ENCODE data around the gene ZNF513.

Gene ZNF513

DNA sequence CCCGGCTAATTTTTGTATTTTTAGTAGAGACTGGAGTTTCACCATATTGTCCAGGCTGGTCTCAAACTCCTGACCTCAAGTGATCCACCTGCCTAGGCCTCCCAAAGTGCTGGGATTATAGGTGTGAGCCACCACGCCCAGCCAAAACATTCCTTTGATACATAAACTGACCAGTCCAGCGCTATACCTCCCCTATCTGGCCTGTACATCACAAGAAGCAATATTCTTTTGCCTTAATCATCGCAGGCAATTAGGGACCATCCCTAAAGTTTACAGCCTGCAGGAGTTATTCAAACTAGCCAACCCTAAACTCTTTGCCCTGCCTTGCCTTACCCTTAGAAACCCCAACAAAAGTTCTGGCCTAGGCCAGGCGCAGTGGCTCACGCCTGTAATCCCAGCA lies 35.6 kb upstream of the ZNF513 start:
- FAIRE-seq = no peak
- no peak for DNase-seq (ENCODE audit: insufficient read length, low spot score)
- no peak for TF ChIP-seq SPI1 (IDR thresholded peaks at IDR 0.05; ENCODE audit: low read depth, low read length)
- no peak for TF ChIP-seq TAF1 (IDR thresholded peaks at IDR 0.05; ENCODE audit: low read depth, low read length)
- TF ChIP-seq POLR2AphosphoS5 (IDR thresholded peaks at IDR 0.05; ENCODE audit: low read depth, low read length) = no peak
- no peak for TF ChIP-seq PAX5 (IDR thresholded peaks at IDR 0.05; ENCODE audit: insufficient read depth, low read length, severe bottlenecking)
- no peak for TF ChIP-seq POLR2A (IDR thresholded peaks at IDR 0.05; ENCODE audit: low read depth, low read length)
- TF ChIP-seq POU2F2 (IDR thresholded peaks at IDR 0.05; ENCODE audit: low read depth, low read length) = no peak

DNA sequence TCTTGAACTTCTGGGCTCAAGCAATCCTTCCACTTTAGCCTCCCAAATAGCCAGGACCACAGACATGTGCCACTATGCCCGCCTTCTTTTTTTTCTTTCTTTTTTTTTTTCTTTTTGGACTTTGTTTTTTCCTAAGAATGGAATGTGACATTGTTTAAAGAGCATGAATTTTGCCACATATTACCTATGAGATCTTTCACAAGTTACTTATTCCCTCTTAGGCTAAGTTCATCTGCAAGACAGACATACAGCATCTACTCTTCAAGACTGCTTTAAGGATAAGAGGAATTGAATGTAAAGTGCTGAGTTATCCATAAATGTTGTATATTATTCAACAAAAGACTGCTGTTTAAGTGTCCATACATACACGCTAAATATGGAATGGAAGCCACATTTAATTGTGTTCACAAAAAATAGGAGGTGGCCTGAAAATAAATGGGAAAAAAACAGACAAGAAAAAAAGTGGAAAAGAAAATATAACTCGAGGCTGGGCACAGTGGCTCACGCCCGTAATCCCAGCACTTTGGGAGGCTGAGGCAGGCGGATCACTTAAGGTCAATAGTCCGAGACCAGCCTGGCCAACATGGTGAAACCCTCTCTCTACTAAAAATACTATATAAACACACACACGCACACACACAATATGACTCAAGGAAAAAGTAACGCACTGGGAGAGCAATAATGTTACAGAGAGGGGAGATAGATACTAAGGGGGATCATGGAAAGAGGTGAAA lies 32.1 kb upstream of the ZNF513 start:
- no peak for DNase-seq (ENCODE audit: insufficient read length, low spot score)
- TF ChIP-seq POLR2AphosphoS5 (IDR thresholded peaks at IDR 0.05; ENCODE audit: low read depth, low read length) (no peak), TAF1 (IDR thresholded peaks at IDR 0.05; ENCODE audit: low read depth, low read length) (no peak), PAX5 (IDR thresholded peaks at IDR 0.05; ENCODE audit: insufficient read depth, low read length, severe bottlenecking) (no peak), POU2F2 (IDR thresholded peaks at IDR 0.05; ENCODE audit: low read depth, low read length) (no peak), SPI1 (IDR thresholded peaks at IDR 0.05; ENCODE audit: low read depth, low read length) (no peak), POLR2A (IDR thresholded peaks at IDR 0.05; ENCODE audit: low read depth, low read length) (no peak)
- no peak for FAIRE-seq

DNA sequence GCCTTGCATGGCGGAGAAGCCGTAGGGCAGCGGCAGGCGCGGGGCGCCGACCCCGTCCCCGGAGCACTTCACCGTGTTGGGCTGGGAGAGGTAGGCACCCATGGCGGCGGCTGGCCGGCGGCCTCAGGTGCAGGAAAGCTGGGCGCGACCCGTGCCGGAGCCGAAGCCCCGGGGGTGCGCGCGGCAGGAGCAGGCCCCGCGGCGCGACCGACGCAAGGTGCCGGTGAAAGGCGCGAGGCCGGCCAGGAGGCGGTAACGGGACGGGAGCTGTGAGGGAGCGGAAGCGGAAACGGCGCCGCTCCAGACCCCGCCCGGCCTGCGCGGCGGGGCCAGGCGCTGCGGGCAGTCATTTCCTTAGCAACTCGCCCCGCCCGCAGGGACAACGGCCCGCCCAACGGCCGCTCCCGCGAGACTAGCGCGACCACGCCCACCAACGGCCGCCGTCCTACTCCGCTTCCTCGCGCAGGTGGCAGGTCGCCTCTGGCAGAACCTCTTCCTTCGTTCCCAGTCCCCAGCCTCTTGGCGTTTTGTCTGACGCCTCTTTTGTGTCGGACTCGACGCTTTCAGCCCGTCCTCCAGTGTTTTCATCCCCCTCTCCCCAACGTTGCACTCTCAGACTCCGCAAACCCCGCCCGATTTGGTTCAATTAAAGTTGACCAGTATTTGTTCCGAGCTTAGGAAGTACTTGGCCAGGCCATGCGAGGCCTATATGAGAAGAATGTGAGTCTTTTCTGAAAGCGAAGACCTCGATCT lies 29.0 kb upstream of the ZNF513 start, which contains the start of gene PPM1G:
TSS of gene PPM1G (minus strand) at position 271 of the 753 bp plus-strand sequence. CDS start at position 102, 169 bp downstream.
- TF ChIP-seq SPI1 (IDR thresholded peaks at IDR 0.05; ENCODE audit: low read depth, low read length) (peak; percentile 66; the same call in 1 of the 2 replicates), POLR2A (IDR thresholded peaks at IDR 0.05; ENCODE audit: low read depth, low read length) (peak; percentile 88), PAX5 (IDR thresholded peaks at IDR 0.05; ENCODE audit: insufficient read depth, low read length, severe bottlenecking) (no peak), POLR2AphosphoS5 (IDR thresholded peaks at IDR 0.05; ENCODE audit: low read depth, low read length) (peak; percentile 82), TAF1 (IDR thresholded peaks at IDR 0.05; ENCODE audit: low read depth, low read length) (peak; percentile 93), POU2F2 (IDR thresholded peaks at IDR 0.05; ENCODE audit: low read depth, low read length) (no peak)
- FAIRE-seq = peak; percentile 98
- DNase-seq (ENCODE audit: insufficient read length, low spot score) = peak; percentile 90

DNA sequence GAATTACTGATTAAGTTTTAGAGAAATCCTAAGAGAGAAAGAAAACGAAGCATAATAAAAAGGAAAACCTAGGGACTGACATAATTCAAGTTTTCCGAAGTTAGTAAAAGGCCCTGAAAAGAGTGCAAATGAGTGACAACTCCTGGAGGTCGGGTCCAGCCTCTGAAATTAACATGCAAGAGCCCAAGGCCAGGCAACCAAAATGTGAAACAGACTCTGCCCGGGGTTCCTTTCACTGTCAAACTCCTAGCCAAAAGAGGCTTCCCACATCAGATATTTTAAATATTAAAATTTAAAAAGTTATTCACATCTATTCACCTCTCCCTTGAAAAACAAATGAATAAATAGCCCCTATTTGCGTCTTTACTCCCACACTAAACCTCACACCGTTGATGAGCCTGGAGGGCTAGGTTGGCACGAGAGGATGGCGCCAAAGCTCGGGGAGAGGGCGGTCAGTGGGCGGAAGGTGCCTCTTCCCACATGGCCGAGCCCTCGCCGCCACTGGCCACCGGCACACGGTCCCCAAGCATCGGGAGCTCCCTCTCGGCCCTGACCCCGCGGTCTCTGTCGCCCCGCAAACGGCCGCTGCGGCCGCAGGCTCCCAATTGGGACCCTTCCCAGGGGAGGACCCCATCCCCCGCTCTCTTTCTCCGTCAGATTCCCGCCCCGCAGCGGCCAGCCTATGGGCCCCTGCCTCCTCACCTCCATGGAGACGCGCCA lies 28.2 kb upstream of the ZNF513 start:
- peak; percentile 16 for FAIRE-seq
- no peak for DNase-seq (ENCODE audit: insufficient read length, low spot score)

DNA sequence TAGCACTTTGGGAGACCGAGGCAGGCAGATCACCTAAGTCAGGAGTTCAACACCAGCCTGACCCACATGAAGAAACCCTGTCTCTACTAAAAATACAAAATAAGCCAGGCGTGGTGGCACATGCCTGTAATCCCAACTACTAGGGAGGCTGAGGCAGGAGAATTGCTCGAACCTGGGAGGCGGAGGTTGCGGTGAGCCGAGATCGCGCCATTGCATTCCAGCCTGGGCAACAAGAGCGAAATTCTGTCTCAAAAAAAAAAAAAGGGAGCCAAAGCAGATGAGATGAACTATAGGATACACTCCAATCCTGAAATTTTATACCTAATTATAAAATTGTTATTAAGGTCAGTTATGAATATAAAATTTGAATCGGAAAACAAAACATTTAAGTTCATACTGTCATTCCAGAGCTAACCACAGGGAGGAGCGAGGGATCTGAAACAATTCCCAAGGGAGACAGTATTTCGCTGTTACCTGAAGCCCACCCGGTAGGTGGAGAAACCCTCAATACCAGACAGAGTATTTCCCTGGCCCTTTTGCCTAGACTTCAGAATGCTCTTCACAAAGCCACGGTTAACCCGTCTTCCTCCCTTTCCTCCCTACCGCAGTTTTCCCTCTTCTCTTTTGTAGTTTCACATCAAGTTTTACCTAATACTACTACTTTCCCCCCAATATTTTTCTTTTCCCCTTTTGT lies 27.4 kb upstream of the ZNF513 start:
- FAIRE-seq (no peak), DNase-seq (ENCODE audit: insufficient read length, low spot score) (no peak)
- TF ChIP-seq SPI1 (IDR thresholded peaks at IDR 0.05; ENCODE audit: low read depth, low read length) (peak; percentile 55), POLR2AphosphoS5 (IDR thresholded peaks at IDR 0.05; ENCODE audit: low read depth, low read length) (no peak)

More for the DNA sequence above, 28.2 kb upstream of the ZNF513 start:
- TF ChIP-seq POU2F2 (IDR thresholded peaks at IDR 0.05; ENCODE audit: low read depth, low read length) (peak; percentile 11; the same call in 1 of the 2 replicates), PAX5 (IDR thresholded peaks at IDR 0.05; ENCODE audit: insufficient read depth, low read length, severe bottlenecking) (no peak), POLR2A (IDR thresholded peaks at IDR 0.05; ENCODE audit: low read depth, low read length) (no peak; the same call in 1 of the 2 replicates), SPI1 (IDR thresholded peaks at IDR 0.05; ENCODE audit: low read depth, low read length) (no peak), POLR2AphosphoS5 (IDR thresholded peaks at IDR 0.05; ENCODE audit: low read depth, low read length) (no peak), TAF1 (IDR thresholded peaks at IDR 0.05; ENCODE audit: low read depth, low read length) (no peak)

DNA sequence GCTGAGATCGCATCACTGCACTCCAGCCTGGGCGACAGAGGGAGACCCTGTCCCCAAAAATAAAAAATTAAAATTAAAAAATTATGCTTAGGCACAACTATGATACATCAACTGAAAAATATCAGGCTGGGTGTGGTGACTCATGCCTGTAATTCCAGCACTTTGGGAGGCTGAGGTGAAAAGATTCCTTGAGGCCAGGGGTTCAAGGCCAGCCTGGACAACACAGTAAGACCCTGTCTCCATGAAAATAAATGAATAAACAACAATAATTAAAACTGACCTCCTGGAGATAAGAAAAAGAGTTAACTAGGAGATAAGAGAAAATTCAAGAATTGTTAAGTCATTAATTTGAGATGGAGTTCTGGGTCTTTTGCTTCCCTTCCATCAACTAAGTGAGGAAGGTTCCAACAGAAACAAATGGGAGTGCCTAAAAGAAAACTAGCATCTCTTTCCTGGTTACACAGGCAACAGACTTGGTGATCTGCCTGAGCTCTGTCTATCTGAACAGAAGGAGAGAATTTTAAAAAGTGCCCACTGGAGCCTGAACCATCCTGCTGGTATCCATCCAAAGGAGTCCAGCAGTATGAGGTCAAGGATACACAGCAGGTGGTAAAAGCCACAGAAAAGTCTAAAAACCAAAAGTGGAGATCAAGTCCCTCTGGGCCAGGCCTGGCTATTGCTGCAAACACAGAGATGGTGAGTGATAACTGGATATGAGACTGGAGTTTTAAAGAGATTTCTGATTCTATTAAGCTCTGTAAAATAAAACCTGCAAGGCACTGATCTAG lies 20.0 kb upstream of the ZNF513 start:
- no peak for DNase-seq (ENCODE audit: insufficient read length, low spot score)
- no peak for FAIRE-seq
- no peak for TF ChIP-seq SPI1 (IDR thresholded peaks at IDR 0.05; ENCODE audit: low read depth, low read length)
- TF ChIP-seq POLR2AphosphoS5 (IDR thresholded peaks at IDR 0.05; ENCODE audit: low read depth, low read length) = no peak
- TF ChIP-seq POU2F2 (IDR thresholded peaks at IDR 0.05; ENCODE audit: low read depth, low read length) = no peak
- no peak for TF ChIP-seq POLR2A (IDR thresholded peaks at IDR 0.05; ENCODE audit: low read depth, low read length)
- no peak for TF ChIP-seq PAX5 (IDR thresholded peaks at IDR 0.05; ENCODE audit: insufficient read depth, low read length, severe bottlenecking)
- no peak for TF ChIP-seq TAF1 (IDR thresholded peaks at IDR 0.05; ENCODE audit: low read depth, low read length)

DNA sequence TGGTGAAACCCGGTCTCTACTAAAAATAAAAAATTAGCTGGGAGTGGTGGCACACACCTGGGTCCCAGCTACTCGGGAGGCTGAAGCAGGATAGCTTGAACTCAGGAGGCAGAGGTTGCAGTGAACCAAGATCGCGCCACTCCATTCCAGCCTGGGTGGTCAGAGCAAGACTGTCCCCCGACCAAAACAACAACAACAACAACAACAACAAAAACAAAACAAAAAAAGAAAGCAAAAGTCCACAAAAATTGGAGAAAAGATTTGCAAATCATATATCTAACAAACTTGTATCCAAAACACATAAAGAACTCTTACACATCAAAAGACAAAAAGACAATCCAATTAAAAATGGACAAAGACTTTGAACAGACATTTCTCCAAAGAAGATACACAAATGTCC lies 18.4 kb upstream of the ZNF513 start:
- DNase-seq (ENCODE audit: insufficient read length, low spot score) (no peak), FAIRE-seq (no peak)
- TF ChIP-seq SPI1 (IDR thresholded peaks at IDR 0.05; ENCODE audit: low read depth, low read length) (no peak), PAX5 (IDR thresholded peaks at IDR 0.05; ENCODE audit: insufficient read depth, low read length, severe bottlenecking) (no peak), POU2F2 (IDR thresholded peaks at IDR 0.05; ENCODE audit: low read depth, low read length) (no peak), POLR2AphosphoS5 (IDR thresholded peaks at IDR 0.05; ENCODE audit: low read depth, low read length) (no peak), TAF1 (IDR thresholded peaks at IDR 0.05; ENCODE audit: low read depth, low read length) (no peak), POLR2A (IDR thresholded peaks at IDR 0.05; ENCODE audit: low read depth, low read length) (no peak)

DNA sequence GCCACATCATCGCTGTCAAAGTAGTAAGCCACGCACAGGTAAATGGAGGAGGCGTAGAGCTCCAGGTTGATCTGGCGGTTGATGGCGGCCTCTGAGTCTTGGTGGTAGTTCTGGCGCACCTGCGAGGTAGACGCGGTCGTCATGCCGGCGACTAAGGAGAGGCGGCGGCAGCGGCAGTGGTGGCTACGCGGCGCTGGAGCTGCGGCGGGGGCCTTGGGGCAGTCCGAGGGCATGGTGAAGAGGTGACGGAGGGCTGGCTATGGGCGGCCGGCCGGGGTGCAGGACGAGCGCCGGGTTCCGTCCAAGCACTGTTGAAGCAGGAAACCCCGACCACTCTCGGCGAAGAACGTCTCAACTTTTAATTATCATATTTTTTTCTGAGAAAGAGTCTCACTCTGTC lies 12.7 kb upstream of the ZNF513 start:
- no peak for FAIRE-seq

More for the DNA sequence above, 12.7 kb upstream of the ZNF513 start:
- DNase-seq (ENCODE audit: insufficient read length, low spot score) = no peak
- TF ChIP-seq POLR2A (IDR thresholded peaks at IDR 0.05; ENCODE audit: low read depth, low read length) (no peak), TAF1 (IDR thresholded peaks at IDR 0.05; ENCODE audit: low read depth, low read length) (no peak), POU2F2 (IDR thresholded peaks at IDR 0.05; ENCODE audit: low read depth, low read length) (no peak), SPI1 (IDR thresholded peaks at IDR 0.05; ENCODE audit: low read depth, low read length) (no peak), POLR2AphosphoS5 (IDR thresholded peaks at IDR 0.05; ENCODE audit: low read depth, low read length) (no peak)
